Gastrocnemius medialis (tissue), 4 donors: ENCODE data around the gene TPRA1. TPM values are rescaled to one million over a fixed set of nuclear protein-coding genes. Genes with fewer than 3 reads are reported as not detected.

Source experiments
- ATAC-seq, 2 donors: fragments of 150-250 bp; one replicate each; pipeline ENCODE4 v1.9.1; 2016
- DNase-seq, 2 donors: peaks; one replicate each; pipeline ENCODE4 v3.0.0-alpha.2; 2019
- H3K27ac ChIP-seq, 4 donors: fragments of 200-600 bp; sonication (generic); 1 replicate in 1 of 4; 2 replicates in 3 of 4; pipeline ENCODE4 v1.5.1; 2016 to 2018; ENCODE audit warnings: mild to moderate bottlenecking in 2 of 4, moderate library complexity in 1 of 4
- H3K27me3 ChIP-seq, 3 donors: fragments of 200-600 bp; sonication (generic) in 2 of 3; 1 replicate in 1 of 3; 2 replicates in 2 of 3; pipeline versions ENCODE4 v1.5.1 to v1.6.0; 2016 to 2019; ENCODE audit warnings: mild to moderate bottlenecking in 1 of 3, moderate library complexity in 1 of 3
- H3K36me3 ChIP-seq, 2 donors: fragments of 200-600 bp; sonication (generic) in 1 of 2; one replicate each; pipeline ENCODE4 v1.5.1; 2017 to 2018
- H3K4me1 ChIP-seq, 2 donors: fragments of 200-600 bp; sonication (generic) in 1 of 2; one replicate each; pipeline ENCODE4 v1.5.1; 2016 to 2017; ENCODE audit warnings: mild to moderate bottlenecking in 2 of 2
- H3K4me3 ChIP-seq, 4 donors: fragments of 200-600 bp; sonication (generic) in 3 of 4; 1 replicate in 1 of 4; 2 replicates in 3 of 4; pipeline ENCODE4 v1.5.1; 2016 to 2019; ENCODE audit warnings: mild to moderate bottlenecking in 2 of 4
- H3K9me3 ChIP-seq, 3 donors: fragments of 200-600 bp; sonication (generic) in 2 of 3; 1 replicate in 1 of 3; 2 replicates in 2 of 3; pipeline ENCODE4 v1.5.1; 2016 to 2019
- CTCF ChIP-seq, 5 experiments: fragments of 450-650 bp in 3 of 5; fragments of 200-600 bp in 2 of 5; sonication (generic) in 2 of 5; IDR thresholded peaks in 4 of 5; conservative IDR thresholded peaks in 1 of 5; 1 replicate in 4 of 5; 2 replicates in 1 of 5; pipeline ENCODE4 v1.5.1; 2016 to 2019; ENCODE audit warnings: antibody characterized with exemption in 5 of 5, mild to moderate bottlenecking in 3 of 5, moderate library complexity in 3 of 5
- POLR2A ChIP-seq, 2 donors: fragments of 450-650 bp; IDR thresholded peaks; one replicate each; pipeline ENCODE4 v1.6.1; 2017; ENCODE audit warnings: antibody characterized with exemption in 2 of 2, mild to moderate bottlenecking in 2 of 2, moderate library complexity in 2 of 2
- in situ Hi-C, 4 donors: fragments of 200-750 bp; cut with MboI; loops; one replicate each; pipeline versions ENCODE4 v1.15.0 to v1.8.0; 2017; ENCODE audit warnings: low sequenced_read_pairs in 4 of 4
- intact Hi-C: fragments of 100-400 bp; cut with DNase I; formaldehyde crosslinking; loops from one replicate; pipeline ENCODE4 v1.15.1; 2023; ENCODE audit warnings: low total_unique reads
- total RNA-seq, 4 donors: library from RNA; depleted of rRNA; stranded (reverse); fragments of >200 nt; gene quantifications; one replicate each; pipeline versions ENCODE4 v1.1.0 to v1.2.3, GENCODE V29; 2016

The TPRA1 gene
- total RNA-seq, 4 donors from 2014 or later = 29.2 to 42.1 (median 31.1) TPM

- Histone ChIP-seq H3K4me1 (peaks cover 0 to 6% of the 10 kb centered on the region in 2 donors), H3K9me3 (no peaks in the 10 kb centered on the region), H3K36me3 (peaks cover 0 to 41% of the 10 kb centered on the region in 2 donors), H3K4me3 (no peak overlapping the region), H3K27me3 (no peaks in the 10 kb centered on the region), H3K27ac (no peak overlapping the region)
- TF ChIP-seq CTCF (IDR thresholded peaks at IDR 0.05 in 4 of 5, conservative IDR thresholded peaks at IDR 0.05 in 1 of 5) (no peak), POLR2A (IDR thresholded peaks at IDR 0.05) (no peak)
- DNase-seq (no peak), ATAC-seq (no peak)
- in situ Hi-C loops = loop anchor here in 1 of 4 donors (10.0 kb wide), 1 partner anchor 262 kb away; no protein-coding TSS in a partner anchor
- intact Hi-C loops = loop anchor here (10.0 kb wide), 1 partner anchor 402 kb away; no protein-coding TSS in a partner anchor
Observed at GRCh38 chr3:127572735-127573134, 17.8 kb downstream of the TPRA1 start.

GRCh38 chr3:127572186-127572585, 18.3 kb downstream of the TPRA1 start:
- no peak overlapping the region for H3K27ac ChIP-seq
- DNase-seq (no peak), ATAC-seq (no peak)
- TF ChIP-seq CTCF (IDR thresholded peaks at IDR 0.05 in 4 of 5, conservative IDR thresholded peaks at IDR 0.05 in 1 of 5) (no peak), POLR2A (IDR thresholded peaks at IDR 0.05) (no peak)
- in situ Hi-C loops = loop anchor here in 1 of 4 donors (10.0 kb wide), 1 partner anchor 263 kb away; no protein-coding TSS in a partner anchor
- peaks cover 0 to 41% of the 10 kb centered on the region in 2 donors for H3K36me3 ChIP-seq
- H3K4me1 ChIP-seq = peaks cover 0 to 6% of the 10 kb centered on the region in 2 donors
- H3K27me3 ChIP-seq = peaks cover 0 to 4% (median 0%) of the 10 kb centered on the region in 3 donors
- no peak overlapping the region for H3K4me3 ChIP-seq
- intact Hi-C loops = loop anchor here (10.0 kb wide), 1 partner anchor 403 kb away; no protein-coding TSS in a partner anchor
- no peaks in the 10 kb centered on the region for H3K9me3 ChIP-seq

GRCh38 chr3:127570520-127570919, 20.0 kb downstream of the TPRA1 start:
- TF ChIP-seq CTCF (IDR thresholded peaks at IDR 0.05 in 4 of 5, conservative IDR thresholded peaks at IDR 0.05 in 1 of 5) (no peak), POLR2A (IDR thresholded peaks at IDR 0.05) (no peak)
- H3K27ac ChIP-seq = no peak overlapping the region
- intact Hi-C loops = loop anchor here (10.0 kb wide), 1 partner anchor 404 kb away; no protein-coding TSS in a partner anchor
- in situ Hi-C loops = loop anchor here in 1 of 4 donors (10.0 kb wide), 1 partner anchor 264 kb away; no protein-coding TSS in a partner anchor
- DNase-seq = no peak
- no peaks in the 10 kb centered on the region for H3K9me3 ChIP-seq
- peaks cover 0 to 41% of the 10 kb centered on the region in 2 donors for H3K36me3 ChIP-seq
- H3K4me1 ChIP-seq = peaks cover 0 to 5% of the 10 kb centered on the region in 2 donors
- no peak for ATAC-seq
- peaks cover 0 to 12% (median 0%) of the 10 kb centered on the region in 3 donors for H3K27me3 ChIP-seq
- no peak overlapping the region for H3K4me3 ChIP-seq

- intact Hi-C loops = no loop called here
- Histone ChIP-seq H3K27ac (no peak overlapping the region), H3K9me3 (no peaks in the 10 kb centered on the region), H3K27me3 (peaks cover 0 to 12% (median 0%) of the 10 kb centered on the region in 3 donors), H3K36me3 (peaks cover 0 to 39% of the 10 kb centered on the region in 2 donors), H3K4me1 (no peaks in the 10 kb centered on the region), H3K4me3 (no peak overlapping the region)
- no peak for TF ChIP-seq CTCF (IDR thresholded peaks at IDR 0.05 in 4 of 5, conservative IDR thresholded peaks at IDR 0.05 in 1 of 5)
- no peak for TF ChIP-seq POLR2A (IDR thresholded peaks at IDR 0.05)
- DNase-seq (no peak), ATAC-seq (no peak)
- in situ Hi-C loops = no loop called here
Observed at GRCh38 chr3:127569160-127569559, 21.4 kb downstream of the TPRA1 start.
